GM23338 (cell line): Measurements from ENCODE around the gene SMURF1.

Source experiments
- CTCF ChIP-seq, 2 experiments: fragments of 200-600 bp in 1 of 2; sonication (generic) in 1 of 2; conservative IDR thresholded peaks; 2 replicates each; pipeline versions ENCODE4 v1.5.1 to v1.6.1; 2016 to 2017; ENCODE audit warnings: antibody characterized with exemption in 2 of 2, low read depth in 2 of 2, mild to moderate bottlenecking in 2 of 2, moderate library complexity in 1 of 2
- EZH2 ChIP-seq: fragments of 200-600 bp; sonication (generic); IDR thresholded peaks from one replicate; pipeline ENCODE4 v1.8.0; 2017; ENCODE audit warnings: antibody characterized with exemption, mild to moderate bottlenecking, low read depth; ENCODE audit not compliant: unreplicated experiment
- EZH2phosphoT487 ChIP-seq: fragments of 200-600 bp; sonication (generic); IDR thresholded peaks from one replicate; pipeline ENCODE4 v1.8.1; 2018; ENCODE audit warnings: antibody characterized with exemption; ENCODE audit not compliant: unreplicated experiment
- POLR2AphosphoS5 ChIP-seq: IDR thresholded peaks from 2 replicates; pipeline ENCODE4 v1.6.1; 2016; ENCODE audit warnings: antibody characterized with exemption, low read depth

- TF ChIP-seq EZH2, result no peak
- TF ChIP-seq CTCF (conservative IDR thresholded peaks at IDR 0.05; ENCODE audit: low read depth in 2 of 2), result no peak
- TF ChIP-seq POLR2AphosphoS5, result no peak
- no peak for TF ChIP-seq EZH2phosphoT487
Observed at GRCh38 chr7:99118077-99118476, 25.8 kb downstream of the SMURF1 start.
